Measurements from ENCODE around the gene PPP1R12C.

GRCh38 chr19:55069865-55070197 is 47.6 kb downstream of the PPP1R12C start:
- TF ChIP-seq POLR2A (IDR thresholded peaks at IDR 0.05) (no peak), CTCF (IDR thresholded peaks at IDR 0.05) (no peak), POLR2AphosphoS5 (IDR thresholded peaks at IDR 0.05) (no peak), EP300 (IDR thresholded peaks at IDR 0.05) (no peak)
